HG02870 (cell line): Measurements from ENCODE around the gene FOXP2.
"Not testable (repeated sequence)": the region's sequence is repeated elsewhere in the genome, so short reads cannot be mapped to it uniquely, and the experiment has no call there.

ENCODE experiments used
- ATAC-seq: cut with Tn5 transposase; IDR thresholded peaks from one replicate; pipeline ENCODE4 v1.9.1; 2021; ENCODE audit warnings: mild to moderate bottlenecking, moderate library complexity; ENCODE audit not compliant: unreplicated experiment

Gene FOXP2

GRCh38 chr7:114574384-114574783, 159.8 kb downstream of the FOXP2 start:
- ATAC-seq = no peak

GRCh38 chr7:114575098-114575497, 160.5 kb downstream of the FOXP2 start:
- ATAC-seq = no peak

DNA sequence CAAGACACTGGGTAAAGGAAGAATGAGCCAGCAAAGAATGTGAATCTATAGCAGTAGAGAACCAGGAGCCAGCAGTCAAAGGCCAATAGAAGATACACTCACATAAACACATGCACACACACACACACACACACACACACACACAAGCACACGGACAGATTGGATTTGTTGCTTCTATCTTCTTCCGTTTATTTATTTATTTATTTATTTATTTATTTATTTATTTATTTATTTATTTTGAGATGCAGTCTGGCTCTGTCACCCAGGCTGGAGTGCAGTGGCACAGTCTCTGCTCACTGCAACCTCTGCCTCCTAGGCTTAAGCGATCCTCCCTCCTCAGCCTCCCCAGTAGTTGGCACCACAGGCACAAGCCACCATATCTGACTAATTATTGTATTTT, 166.3 kb downstream of the FOXP2 start:
- ATAC-seq = not testable (repeated sequence)

DNA sequence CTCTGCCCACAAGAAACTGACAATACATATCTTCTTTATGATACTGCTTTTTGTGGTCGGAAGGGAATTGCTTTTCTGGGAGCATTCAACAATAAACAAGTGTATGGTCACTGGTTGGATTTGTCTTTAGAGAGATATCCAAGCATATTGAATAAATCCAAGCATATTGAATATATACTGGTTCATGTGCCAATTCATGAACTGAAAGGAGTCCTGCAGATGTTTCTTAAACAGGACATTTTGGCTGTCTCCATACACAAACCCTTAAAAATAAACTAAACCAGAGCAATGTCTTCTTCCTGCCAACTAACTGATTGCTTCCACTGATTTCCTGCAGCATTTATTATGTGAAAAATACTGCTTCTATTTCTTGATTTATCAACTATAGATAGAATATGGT, 173.9 kb downstream of the FOXP2 start:
- ATAC-seq = no peak

GRCh38 chr7:114589436-114589835, 174.8 kb downstream of the FOXP2 start:
- ATAC-seq = no peak

DNA sequence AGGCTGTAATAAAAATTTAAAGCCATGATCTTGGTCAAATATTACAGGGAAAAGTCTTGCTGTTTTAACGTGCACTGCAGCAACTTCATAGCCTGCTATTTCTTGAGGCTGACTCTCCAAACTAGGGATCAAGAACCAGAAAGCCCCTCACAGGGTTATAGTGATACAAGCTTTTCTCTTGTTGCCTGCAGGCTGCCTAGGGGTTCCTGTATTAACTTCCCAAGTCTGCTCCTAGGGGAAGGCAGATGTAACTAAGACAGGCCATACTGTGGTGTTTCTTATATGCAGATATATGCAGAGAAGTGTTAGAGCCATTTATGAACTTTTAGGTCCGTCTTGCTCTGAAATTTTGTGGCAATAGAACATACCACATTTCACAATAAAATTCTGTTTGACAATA, 175.7 kb downstream of the FOXP2 start:
- no peak for ATAC-seq

DNA sequence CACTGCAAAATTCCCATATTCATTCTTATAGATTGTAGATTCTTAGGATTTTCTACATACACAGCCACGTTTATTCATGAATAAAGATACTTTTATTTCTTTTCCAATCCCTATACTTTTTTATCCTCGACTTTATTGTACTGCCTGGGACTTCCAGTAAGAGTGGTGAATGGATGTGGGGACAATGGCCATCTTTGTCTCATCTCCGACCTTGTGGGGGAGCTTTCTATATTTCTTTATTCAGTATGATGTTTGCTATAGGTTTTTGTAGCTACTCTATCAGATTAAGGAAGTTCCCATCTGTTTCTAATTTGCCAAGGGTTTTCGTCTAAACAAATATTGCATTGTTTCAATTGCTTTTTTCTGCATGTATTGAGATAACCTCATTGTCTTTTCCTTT, 184.3 kb downstream of the FOXP2 start:
- ATAC-seq = no peak

GRCh38 chr7:114606100-114606499, 191.5 kb downstream of the FOXP2 start:
- ATAC-seq = no peak

DNA sequence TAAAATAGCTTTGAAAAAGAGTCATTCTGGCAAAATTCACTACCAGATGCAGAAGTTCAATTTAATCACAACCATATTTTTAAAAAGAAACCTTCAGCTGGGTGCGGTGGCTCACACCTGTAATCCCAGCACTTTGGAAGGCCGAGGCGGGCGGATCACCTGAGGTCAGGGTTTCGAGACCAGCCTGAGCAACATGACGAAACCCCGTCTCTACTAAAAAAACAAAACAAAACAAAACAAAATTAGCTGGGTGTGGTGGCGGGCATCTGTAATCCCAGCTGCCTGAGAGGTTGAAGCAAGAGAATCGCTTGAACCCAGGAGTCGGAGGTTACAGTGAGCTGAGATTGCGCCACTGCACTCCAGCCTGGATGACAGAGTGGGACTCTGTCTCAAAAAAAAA, 194.2 kb downstream of the FOXP2 start:
- not testable (repeated sequence) for ATAC-seq

GRCh38 chr7:114620208-114620607, 205.6 kb downstream of the FOXP2 start:
- ATAC-seq = no peak

DNA sequence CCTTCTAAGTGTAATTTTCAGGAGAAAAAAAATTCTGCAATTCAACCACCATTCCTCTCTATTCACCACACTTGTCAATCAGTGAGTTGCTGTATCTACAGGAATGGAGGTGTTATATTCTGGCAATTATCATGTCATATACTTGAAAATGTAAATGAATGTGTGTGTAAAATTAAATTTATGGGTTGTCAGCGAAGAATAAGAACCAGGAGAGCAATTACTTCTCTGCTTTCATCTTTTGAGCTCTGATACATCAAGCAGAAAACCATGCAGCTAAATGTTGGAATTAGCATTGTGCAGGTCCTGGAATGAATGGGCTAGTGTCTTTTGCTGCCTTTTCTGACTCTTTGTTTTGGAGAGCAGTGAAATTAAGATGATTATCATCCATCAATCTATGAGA, 207.6 kb downstream of the FOXP2 start:
- ATAC-seq = no peak

- ATAC-seq = no peak
Measured at GRCh38 chr7:114623146-114623545, 208.5 kb downstream of the FOXP2 start.

- ATAC-seq = no peak
Measured at GRCh38 chr7:114627231-114627630, 212.6 kb downstream of the FOXP2 start.

GRCh38 chr7:114628362-114628761, 213.7 kb downstream of the FOXP2 start:
- no peak for ATAC-seq

GRCh38 chr7:114629762-114630161, 215.1 kb downstream of the FOXP2 start:
- no peak for ATAC-seq

GRCh38 chr7:114630201-114630990, 215.8 kb downstream of the FOXP2 start:
- no peak for ATAC-seq

DNA sequence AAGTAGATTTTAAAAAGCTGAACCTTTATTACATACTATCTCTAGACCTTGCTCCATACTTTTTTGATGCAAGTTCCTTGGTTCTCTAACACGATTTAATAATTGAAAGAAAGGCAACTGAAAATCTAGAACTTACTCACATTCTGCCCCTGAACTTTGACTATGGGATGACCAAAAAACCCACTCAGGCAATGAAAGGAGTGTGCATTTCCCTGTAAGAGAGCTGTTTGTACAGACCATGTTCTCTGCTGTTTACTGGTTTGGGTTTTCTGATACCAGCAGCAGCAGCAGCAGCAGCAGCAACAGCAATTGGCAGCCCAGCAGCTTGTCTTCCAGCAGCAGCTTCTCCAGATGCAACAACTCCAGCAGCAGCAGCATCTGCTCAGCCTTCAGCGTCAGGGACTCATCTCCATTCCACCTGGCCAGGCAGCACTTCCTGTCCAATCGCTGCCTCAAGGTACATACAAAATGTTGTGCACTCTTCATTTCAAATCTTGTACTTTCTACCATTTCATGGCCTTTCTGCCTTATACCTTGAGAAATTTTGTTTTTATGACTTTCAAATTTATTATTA, 216.7 kb downstream of the FOXP2 start:
- ATAC-seq = peak; percentile 65

- ATAC-seq = no peak
Measured at GRCh38 chr7:114639451-114639850, 224.8 kb downstream of the FOXP2 start.

DNA sequence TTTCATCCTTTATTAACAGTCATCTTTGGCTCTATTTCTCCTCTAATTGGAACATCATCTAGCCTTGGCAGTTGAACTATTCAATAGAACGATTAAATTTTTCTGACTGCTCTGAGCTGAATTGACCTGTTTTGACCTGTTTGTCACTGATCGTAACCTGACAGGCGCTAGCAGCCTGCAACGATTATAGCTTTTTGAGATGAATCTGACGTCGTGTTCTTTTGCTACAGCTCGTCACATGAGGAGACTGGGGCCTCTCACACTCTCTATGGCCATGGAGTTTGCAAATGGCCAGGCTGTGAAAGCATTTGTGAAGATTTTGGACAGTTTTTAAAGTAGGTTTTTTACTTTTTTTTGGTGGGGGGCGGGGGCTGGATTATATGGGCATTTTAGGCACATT, 229.8 kb downstream of the FOXP2 start:
- ATAC-seq = no peak

DNA sequence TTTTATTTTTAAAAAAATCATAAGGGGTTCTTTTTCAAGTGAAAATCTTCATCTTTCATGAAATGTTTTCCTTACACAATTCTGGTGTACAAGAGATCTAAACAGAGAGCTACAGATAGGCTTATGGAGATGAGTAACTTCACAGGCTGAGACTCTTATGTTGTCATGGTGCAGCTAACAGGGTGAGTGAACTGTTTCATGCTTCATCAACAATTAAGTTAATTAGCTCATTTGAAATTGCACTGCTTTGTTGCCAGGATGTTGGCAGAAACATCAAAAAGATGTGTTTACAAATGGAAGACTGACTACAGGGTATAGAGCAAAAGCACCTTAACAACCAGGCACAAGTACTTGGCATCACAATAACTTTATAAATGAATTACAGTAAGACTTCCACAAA, 230.8 kb downstream of the FOXP2 start:
- no peak for ATAC-seq

DNA sequence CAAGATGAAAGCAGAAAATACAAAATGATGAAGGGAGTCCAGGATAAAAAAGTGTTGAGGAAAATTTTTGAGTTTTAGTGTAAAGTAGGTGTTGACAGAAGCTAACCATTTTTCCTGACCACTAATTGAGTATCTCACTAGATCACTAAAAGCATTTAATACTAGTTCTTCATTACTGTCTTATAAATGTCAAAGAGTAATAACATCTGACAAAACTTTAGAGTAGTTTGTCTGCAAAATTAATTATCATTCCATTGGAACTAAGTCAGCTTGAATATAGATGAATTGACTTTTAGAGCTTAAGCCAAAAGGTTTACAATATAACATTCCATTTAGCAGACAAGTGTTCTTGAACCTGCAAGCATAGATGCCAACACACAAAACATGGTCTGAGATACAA, 232.9 kb downstream of the FOXP2 start:
- ATAC-seq = no peak

DNA sequence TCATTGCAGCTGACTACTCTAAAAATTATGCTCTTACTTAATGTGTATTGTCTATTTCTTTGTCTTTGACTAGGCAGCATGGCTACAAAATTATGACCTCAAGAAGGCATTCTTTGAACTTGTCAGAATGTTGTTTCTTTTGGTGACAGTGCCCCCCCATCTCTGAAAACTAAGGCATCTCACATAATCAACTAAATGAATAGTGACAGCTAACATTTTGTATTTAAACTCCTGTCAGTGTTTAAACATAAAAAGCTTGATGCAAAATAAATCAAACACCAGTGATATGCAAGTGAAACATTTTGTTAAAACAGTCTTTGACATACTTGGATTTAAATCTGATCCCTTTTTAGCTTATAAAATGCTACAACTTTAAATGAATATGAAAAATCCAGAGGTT, 233.5 kb downstream of the FOXP2 start:
- no peak for ATAC-seq

GRCh38 chr7:114648680-114649079, 234.1 kb downstream of the FOXP2 start:
- no peak for ATAC-seq
